Mononuclear cell (primary cell): Measurements from ENCODE around the gene FARS2. TPM values are rescaled to one million over a fixed set of nuclear protein-coding genes. Genes with fewer than 3 reads are reported as not detected.

Experiments used
- H3K27me3 ChIP-seq: 2 replicates; pipeline ENCODE4 v1.6.0; 2011; ENCODE audit warnings: low read length, control low read depth; ENCODE audit not compliant: insufficient read depth
- H3K4me1 ChIP-seq: 2 replicates; pipeline ENCODE4 v1.5.1; 2011; ENCODE audit warnings: mild to moderate bottlenecking, low read length, control low read depth; ENCODE audit not compliant: insufficient read depth
- H3K4me3 ChIP-seq: 2 replicates; pipeline ENCODE4 v1.5.1; 2011; ENCODE audit warnings: mild to moderate bottlenecking, low read length, moderate library complexity
- H3K9me3 ChIP-seq: 2 replicates; pipeline ENCODE4 v1.5.1; 2011; ENCODE audit warnings: low read depth, mild to moderate bottlenecking, control low read depth, low read length
- total RNA-seq: library from RNA; depleted of rRNA; stranded (reverse); fragments of >200 nt; gene quantifications from one replicate; pipeline ENCODE4 v1.2.3, GENCODE V29; 2012

The FARS2 gene
- total RNA-seq, 1 donor = 13.5 TPM

DNA sequence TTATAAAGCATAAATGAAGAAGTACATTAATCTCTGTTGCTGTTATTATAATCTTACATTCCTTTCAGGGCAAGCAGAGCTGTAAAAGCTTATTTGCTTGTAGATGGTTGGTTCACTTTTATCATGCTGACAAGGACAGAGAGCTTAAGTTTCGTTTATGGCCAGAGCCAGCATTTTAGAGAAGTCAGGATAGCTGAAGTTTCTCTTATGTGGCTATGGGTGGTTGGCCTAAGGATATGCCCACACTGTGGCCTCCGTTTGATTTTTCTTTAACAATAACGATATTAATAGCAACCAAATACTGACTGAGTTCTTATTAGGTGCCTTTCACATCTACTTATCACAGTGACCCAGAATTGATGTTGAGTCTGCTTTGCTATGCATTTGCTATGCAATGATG is 78.5 kb downstream of the FARS2 start:
- Histone ChIP-seq H3K27me3 (no peaks in the 10 kb centered on the region), H3K9me3 (no peaks in the 10 kb centered on the region), H3K4me1 (no peaks in the 10 kb centered on the region), H3K4me3 (no peak overlapping the region)

DNA sequence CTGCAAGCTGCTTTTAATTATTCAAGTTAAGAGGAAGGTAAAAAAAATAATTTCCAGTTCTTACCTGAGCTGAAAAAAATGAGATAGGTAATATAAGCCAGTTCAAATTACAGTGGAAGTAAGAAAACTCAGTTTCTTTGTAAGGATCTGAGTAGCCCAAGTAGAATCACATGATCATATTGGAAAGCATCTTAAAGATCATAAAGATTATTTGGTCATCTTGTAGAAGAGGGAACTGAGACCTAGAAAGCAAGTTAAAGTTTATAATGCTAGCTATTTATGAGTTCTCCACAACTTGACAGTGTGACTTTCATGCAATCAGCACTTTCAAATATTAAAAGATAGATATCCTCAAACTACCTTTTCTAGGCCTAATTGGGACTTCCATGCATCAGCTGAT is 80.5 kb downstream of the FARS2 start:
- H3K9me3 ChIP-seq = no peaks in the 10 kb centered on the region
- H3K27me3 ChIP-seq = no peaks in the 10 kb centered on the region
- H3K4me1 ChIP-seq = no peaks in the 10 kb centered on the region

GRCh38 chr6:5343998-5344397 is 82.7 kb downstream of the FARS2 start:
- Histone ChIP-seq H3K4me1 (no peaks in the 10 kb centered on the region), H3K4me3 (no peak overlapping the region), H3K9me3 (no peaks in the 10 kb centered on the region), H3K27me3 (no peaks in the 10 kb centered on the region)

More for the DNA sequence above, 80.5 kb downstream of the FARS2 start:
- no peak overlapping the region for H3K4me3 ChIP-seq

GRCh38 chr6:5345324-5345723 is 84.0 kb downstream of the FARS2 start:
- H3K4me1 ChIP-seq = no peaks in the 10 kb centered on the region
- no peaks in the 10 kb centered on the region for H3K27me3 ChIP-seq
- H3K4me3 ChIP-seq = no peak overlapping the region
- no peaks in the 10 kb centered on the region for H3K9me3 ChIP-seq

GRCh38 chr6:5351552-5352210 is 90.4 kb downstream of the FARS2 start:
- no peaks in the 10 kb centered on the region for H3K9me3 ChIP-seq
- no peaks in the 10 kb centered on the region for H3K4me1 ChIP-seq
- H3K4me3 ChIP-seq = no peak overlapping the region
- H3K27me3 ChIP-seq = no peaks in the 10 kb centered on the region

GRCh38 chr6:5353971-5354370 is 92.7 kb downstream of the FARS2 start:
- H3K4me3 ChIP-seq = no peak overlapping the region
- H3K4me1 ChIP-seq = no peaks in the 10 kb centered on the region
- no peaks in the 10 kb centered on the region for H3K27me3 ChIP-seq
- H3K9me3 ChIP-seq = no peaks in the 10 kb centered on the region

DNA sequence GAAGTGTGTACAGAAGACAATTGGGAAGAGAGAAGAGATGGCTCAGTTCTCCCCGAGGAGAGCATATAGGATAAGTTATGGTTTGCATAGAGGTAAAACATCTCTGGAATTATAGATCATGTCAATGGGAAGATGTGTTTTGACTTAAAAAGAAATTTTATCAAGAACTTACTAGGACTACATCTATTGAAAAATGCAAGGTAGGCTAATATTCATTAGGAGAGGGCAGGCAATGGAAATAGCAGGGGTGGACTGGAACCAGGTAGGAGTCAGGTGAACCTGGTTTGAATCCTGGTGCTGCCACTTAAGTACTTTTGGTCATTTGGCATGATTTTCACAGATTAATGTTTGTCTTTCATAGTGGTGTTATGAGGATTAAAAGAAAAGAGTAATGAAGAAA is 96.2 kb downstream of the FARS2 start:
- Histone ChIP-seq H3K4me3 (no peak overlapping the region), H3K4me1 (no peaks in the 10 kb centered on the region), H3K27me3 (no peaks in the 10 kb centered on the region), H3K9me3 (no peaks in the 10 kb centered on the region)

DNA sequence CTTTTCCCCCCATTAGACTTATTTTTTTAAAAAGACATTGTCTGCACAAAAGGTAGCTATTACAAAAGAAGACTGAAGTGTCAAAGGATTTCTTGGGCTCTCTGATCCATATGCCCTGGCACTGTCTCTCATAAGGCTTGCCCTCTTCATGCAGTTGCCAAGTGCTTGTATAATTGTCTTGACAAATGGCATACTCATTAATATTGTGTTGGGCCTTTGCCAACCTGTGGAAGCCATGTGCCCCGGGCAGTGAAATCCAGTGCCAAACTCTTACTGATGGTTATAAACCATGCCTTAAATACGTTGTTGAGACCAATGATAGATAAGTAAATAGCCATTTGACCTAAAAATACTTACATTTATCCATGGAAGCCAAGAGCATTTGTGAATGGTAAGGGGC is 98.1 kb downstream of the FARS2 start:
- Histone ChIP-seq H3K9me3 (no peaks in the 10 kb centered on the region), H3K4me3 (no peak overlapping the region), H3K27me3 (no peaks in the 10 kb centered on the region), H3K4me1 (no peaks in the 10 kb centered on the region)

GRCh38 chr6:5361396-5361795 is 100.1 kb downstream of the FARS2 start:
- H3K4me1 ChIP-seq = no peaks in the 10 kb centered on the region
- H3K27me3 ChIP-seq = no peaks in the 10 kb centered on the region
- no peak overlapping the region for H3K4me3 ChIP-seq
- no peaks in the 10 kb centered on the region for H3K9me3 ChIP-seq

DNA sequence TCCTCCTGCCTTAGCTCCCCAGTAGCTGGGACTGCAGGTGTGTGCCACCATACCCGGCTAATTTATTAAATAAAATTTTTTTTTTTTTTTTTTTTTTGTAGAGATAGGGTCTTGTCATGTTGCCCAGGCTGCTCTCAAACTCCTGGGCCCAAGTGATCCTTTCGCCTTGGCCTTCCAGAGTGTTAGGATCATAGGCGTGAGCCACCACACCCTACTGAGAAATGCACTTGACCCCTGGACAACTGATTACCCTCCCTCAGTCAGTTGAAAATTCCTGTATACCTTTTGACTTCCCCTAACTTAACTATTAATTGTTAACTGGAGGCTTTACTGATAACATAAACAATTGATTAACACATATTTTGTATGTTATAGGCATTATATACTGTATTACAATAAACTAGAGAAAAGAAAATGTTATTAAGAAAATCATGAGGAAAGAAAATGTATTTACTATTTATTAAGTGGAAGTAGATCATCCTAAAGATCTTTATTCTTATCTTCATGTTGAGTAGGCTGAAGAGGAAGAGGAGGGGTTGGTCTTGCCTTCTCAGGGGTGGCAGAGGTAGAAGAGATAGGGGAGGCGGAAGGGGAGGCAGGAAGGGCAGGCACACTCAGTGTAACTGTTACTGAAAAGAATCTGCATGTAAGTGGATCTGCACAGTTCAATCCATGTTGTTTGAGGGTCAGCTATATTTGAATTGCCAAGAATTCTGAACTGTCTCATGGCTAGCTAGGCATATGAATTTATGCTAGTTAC is 104.3 kb downstream of the FARS2 start:
- Histone ChIP-seq H3K4me3 (no peak overlapping the region), H3K4me1 (no peaks in the 10 kb centered on the region), H3K9me3 (no peaks in the 10 kb centered on the region), H3K27me3 (no peaks in the 10 kb centered on the region)

- no peaks in the 10 kb centered on the region for H3K4me1 ChIP-seq
- H3K9me3 ChIP-seq = no peaks in the 10 kb centered on the region
- H3K27me3 ChIP-seq = no peaks in the 10 kb centered on the region
- H3K4me3 ChIP-seq = no peak overlapping the region
These were observed 105.6 kb downstream of the FARS2 start for GRCh38 chr6:5366941-5367340.

- Histone ChIP-seq H3K9me3 (no peaks in the 10 kb centered on the region), H3K27me3 (no peaks in the 10 kb centered on the region), H3K4me3 (no peak overlapping the region), H3K4me1 (no peaks in the 10 kb centered on the region)
These were observed 106.2 kb downstream of the FARS2 start for GRCh38 chr6:5367510-5367909.

DNA sequence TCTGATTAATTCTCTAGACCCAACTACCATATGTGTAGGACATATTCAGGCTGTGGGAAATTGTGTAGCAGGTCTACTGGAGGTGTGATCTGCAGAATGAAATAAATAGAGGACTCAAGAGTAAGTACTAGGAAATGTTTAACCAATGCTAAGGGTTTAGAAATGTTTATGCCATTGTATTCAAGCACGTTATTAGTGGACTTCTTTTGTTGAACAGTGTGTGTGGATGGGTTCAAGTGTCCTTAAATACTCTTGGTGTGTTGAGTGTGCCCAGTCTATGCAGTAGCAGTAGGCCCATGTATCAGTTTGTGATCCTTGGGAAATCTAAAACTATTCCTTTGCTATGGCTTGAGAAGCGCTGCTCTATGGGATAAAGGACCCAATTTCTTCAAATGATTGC is 112.1 kb downstream of the FARS2 start:
- H3K9me3 ChIP-seq = no peaks in the 10 kb centered on the region
- no peak overlapping the region for H3K4me3 ChIP-seq
- no peaks in the 10 kb centered on the region for H3K4me1 ChIP-seq
- H3K27me3 ChIP-seq = no peaks in the 10 kb centered on the region

- H3K4me3 ChIP-seq = no peak overlapping the region
- H3K27me3 ChIP-seq = no peaks in the 10 kb centered on the region
These were observed 117.0 kb downstream of the FARS2 start for GRCh38 chr6:5378331-5378730.

DNA sequence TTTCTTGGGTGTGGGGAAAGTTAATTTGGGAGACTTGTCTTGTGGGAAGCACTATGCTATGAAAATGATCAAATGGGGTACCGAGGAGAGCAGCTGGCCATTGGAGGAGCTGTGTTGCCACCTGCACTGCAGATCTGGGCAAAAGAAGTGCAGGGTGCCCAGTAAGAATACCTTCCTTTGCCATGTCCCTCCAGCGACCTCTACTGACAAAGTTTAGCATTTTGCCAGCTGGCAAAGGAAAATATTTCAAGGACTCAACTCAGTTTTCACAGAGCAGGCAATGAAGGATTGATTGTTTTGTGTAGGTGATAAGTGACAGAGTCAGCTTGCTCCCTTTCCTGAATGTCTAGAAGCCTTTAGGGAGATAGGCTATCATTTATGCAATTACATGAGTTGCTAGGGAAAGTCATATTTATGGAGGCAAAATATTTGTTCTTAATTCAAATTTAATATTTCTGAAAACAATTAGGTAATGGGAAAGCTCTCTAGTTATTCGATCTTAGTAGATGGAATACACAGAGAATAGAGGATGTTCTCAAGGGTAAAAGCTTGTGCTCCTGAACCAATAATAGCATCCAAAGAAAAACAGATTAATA is 118.4 kb downstream of the FARS2 start:
- no peaks in the 10 kb centered on the region for H3K4me1 ChIP-seq
- H3K4me3 ChIP-seq = no peak overlapping the region
- H3K9me3 ChIP-seq = no peaks in the 10 kb centered on the region
- H3K27me3 ChIP-seq = no peaks in the 10 kb centered on the region

More at GRCh38 chr6:5378331-5378730, 117.0 kb downstream of the FARS2 start:
- H3K4me1 ChIP-seq = no peaks in the 10 kb centered on the region
- H3K9me3 ChIP-seq = no peaks in the 10 kb centered on the region
